ENCODE data around the gene RARG.

The RARG gene

GRCh38 chr12:53219292-53219955 lies 12.6 kb downstream of the RARG start:
- peak overlapping the region; percentile 89 for H2AFZ ChIP-seq (ENCODE audit: low read length)
- H3K4me1 ChIP-seq (ENCODE audit: insufficient read depth, low read length, poor library complexity, severe bottlenecking): peaks cover 47% of the 10 kb centered on the region
- peak overlapping the region; percentile 94 for H3K4me2 ChIP-seq (ENCODE audit: low read depth, low read length, poor library complexity, severe bottlenecking)
- no peaks in the 10 kb centered on the region for H3K27me3 ChIP-seq (ENCODE audit: insufficient read depth, low read length, poor library complexity, severe bottlenecking)
- peak overlapping the region; percentile 87 for H3K4me3 ChIP-seq (ENCODE audit: low read length, poor library complexity, severe bottlenecking)
- no peaks in the 10 kb centered on the region for H3K36me3 ChIP-seq (ENCODE audit: insufficient read depth, low read length)
- peak overlapping the region; percentile 60 for H3K9ac ChIP-seq (ENCODE audit: low read depth, low read length, poor library complexity, severe bottlenecking)
- no peaks in the 10 kb centered on the region for H3K9me3 ChIP-seq (ENCODE audit: insufficient read depth, low read depth, low read length)
- no peaks in the 10 kb centered on the region for H3K9me2 ChIP-seq (replicated peaks; ENCODE audit: low read depth, low read length)
- TF ChIP-seq, protein P1, sequence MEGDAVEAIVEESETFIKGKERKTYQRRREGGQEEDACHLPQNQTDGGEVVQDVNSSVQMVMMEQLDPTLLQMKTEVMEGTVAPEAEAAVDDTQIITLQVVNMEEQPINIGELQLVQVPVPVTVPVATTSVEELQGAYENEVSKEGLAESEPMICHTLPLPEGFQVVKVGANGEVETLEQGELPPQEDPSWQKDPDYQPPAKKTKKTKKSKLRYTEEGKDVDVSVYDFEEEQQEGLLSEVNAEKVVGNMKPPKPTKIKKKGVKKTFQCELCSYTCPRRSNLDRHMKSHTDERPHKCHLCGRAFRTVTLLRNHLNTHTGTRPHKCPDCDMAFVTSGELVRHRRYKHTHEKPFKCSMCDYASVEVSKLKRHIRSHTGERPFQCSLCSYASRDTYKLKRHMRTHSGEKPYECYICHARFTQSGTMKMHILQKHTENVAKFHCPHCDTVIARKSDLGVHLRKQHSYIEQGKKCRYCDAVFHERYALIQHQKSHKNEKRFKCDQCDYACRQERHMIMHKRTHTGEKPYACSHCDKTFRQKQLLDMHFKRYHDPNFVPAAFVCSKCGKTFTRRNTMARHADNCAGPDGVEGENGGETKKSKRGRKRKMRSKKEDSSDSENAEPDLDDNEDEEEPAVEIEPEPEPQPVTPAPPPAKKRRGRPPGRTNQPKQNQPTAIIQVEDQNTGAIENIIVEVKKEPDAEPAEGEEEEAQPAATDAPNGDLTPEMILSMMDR (conservative IDR thresholded peaks at IDR 0.05; ENCODE audit: low read length): no peak
- TF ChIP-seq EZH2phosphoT487 (IDR thresholded peaks at IDR 0.05; ENCODE audit: borderline replicate concordance): no peak
- H4K20me1 ChIP-seq (ENCODE audit: insufficient read depth, low read length, poor library complexity, severe bottlenecking): no peaks in the 10 kb centered on the region
- H3K79me2 ChIP-seq (ENCODE audit: insufficient read depth, low read length): no peaks in the 10 kb centered on the region
- peaks cover 15% of the 10 kb centered on the region for H3F3A ChIP-seq (ENCODE audit: low read depth)

DNA sequence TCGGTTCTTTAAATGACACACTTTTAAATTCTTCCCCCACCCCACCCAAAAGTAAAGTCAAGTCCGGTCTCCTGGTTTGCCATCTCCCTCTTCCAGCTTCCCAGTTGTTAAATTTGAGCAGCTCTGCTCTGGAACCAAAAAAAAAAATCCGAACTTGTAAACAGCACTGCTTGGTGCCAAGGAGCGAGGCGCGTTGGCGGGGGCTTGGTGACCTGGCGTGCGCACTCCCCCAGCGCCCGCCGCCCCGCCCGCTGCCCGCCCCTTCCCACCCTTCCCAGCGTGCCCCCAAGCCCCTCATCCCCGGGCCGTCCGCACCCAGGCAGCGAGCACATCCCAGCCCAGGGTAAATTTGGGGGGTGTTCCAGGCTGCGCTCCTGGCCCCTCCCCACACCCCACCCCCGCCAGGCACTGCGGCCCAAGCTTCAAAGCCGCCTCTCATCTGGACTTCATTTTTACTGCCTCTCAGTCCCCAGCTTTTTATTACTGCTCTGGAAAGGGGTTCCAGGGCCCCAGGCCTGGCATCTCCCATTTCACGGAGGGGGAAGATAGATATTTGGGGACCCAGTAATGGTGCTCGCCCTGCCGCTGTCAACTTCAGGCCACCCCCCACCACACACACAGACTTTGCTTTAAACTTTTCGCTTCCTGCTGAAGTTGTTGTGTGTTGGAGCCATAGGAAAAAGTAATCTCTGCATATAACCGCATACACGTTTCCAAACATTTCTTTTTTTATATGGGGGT lies 13.3 kb downstream of the RARG start:
- Histone ChIP-seq H3K4me1 (ENCODE audit: insufficient read depth, low read length, poor library complexity, severe bottlenecking) (peaks cover 40% of the 10 kb centered on the region), H3K27me3 (ENCODE audit: insufficient read depth, low read length, poor library complexity, severe bottlenecking) (no peaks in the 10 kb centered on the region), H3K9me3 (ENCODE audit: insufficient read depth, low read depth, low read length) (no peaks in the 10 kb centered on the region), H3K9ac (ENCODE audit: low read depth, low read length, poor library complexity, severe bottlenecking) (no peak overlapping the region), H3K79me2 (ENCODE audit: insufficient read depth, low read length) (no peaks in the 10 kb centered on the region), H3K4me2 (ENCODE audit: low read depth, low read length, poor library complexity, severe bottlenecking) (peak overlapping the region; percentile 94), H3K36me3 (ENCODE audit: insufficient read depth, low read length) (no peaks in the 10 kb centered on the region), H3F3A (ENCODE audit: low read depth) (peaks cover 15% of the 10 kb centered on the region), H3K4me3 (ENCODE audit: low read length, poor library complexity, severe bottlenecking) (no peak overlapping the region), H3K9me2 (replicated peaks; ENCODE audit: low read depth, low read length) (no peaks in the 10 kb centered on the region), H4K20me1 (ENCODE audit: insufficient read depth, low read length, poor library complexity, severe bottlenecking) (no peaks in the 10 kb centered on the region), H2AFZ (ENCODE audit: low read length) (no peak overlapping the region)
- TF ChIP-seq EZH2phosphoT487 (IDR thresholded peaks at IDR 0.05; ENCODE audit: borderline replicate concordance): no peak
- TF ChIP-seq, protein P1 (conservative IDR thresholded peaks at IDR 0.05; ENCODE audit: low read length): no peak

GRCh38 chr12:53217931-53218307 lies 14.1 kb downstream of the RARG start:
- Histone ChIP-seq H4K20me1 (ENCODE audit: insufficient read depth, low read length, poor library complexity, severe bottlenecking) (no peaks in the 10 kb centered on the region), H3K4me3 (ENCODE audit: low read length, poor library complexity, severe bottlenecking) (no peak overlapping the region), H3F3A (ENCODE audit: low read depth) (peaks cover 15% of the 10 kb centered on the region), H3K9ac (ENCODE audit: low read depth, low read length, poor library complexity, severe bottlenecking) (no peak overlapping the region), H3K79me2 (ENCODE audit: insufficient read depth, low read length) (no peaks in the 10 kb centered on the region), H3K9me3 (ENCODE audit: insufficient read depth, low read depth, low read length) (no peaks in the 10 kb centered on the region), H2AFZ (ENCODE audit: low read length) (no peak overlapping the region), H3K4me2 (ENCODE audit: low read depth, low read length, poor library complexity, severe bottlenecking) (no peak overlapping the region), H3K9me2 (replicated peaks; ENCODE audit: low read depth, low read length) (no peaks in the 10 kb centered on the region), H3K27me3 (ENCODE audit: insufficient read depth, low read length, poor library complexity, severe bottlenecking) (no peaks in the 10 kb centered on the region), H3K4me1 (ENCODE audit: insufficient read depth, low read length, poor library complexity, severe bottlenecking) (peaks cover 34% of the 10 kb centered on the region), H3K36me3 (ENCODE audit: insufficient read depth, low read length) (no peaks in the 10 kb centered on the region)
- no peak for TF ChIP-seq EZH2phosphoT487 (IDR thresholded peaks at IDR 0.05; ENCODE audit: borderline replicate concordance)
- TF ChIP-seq, protein P1 (conservative IDR thresholded peaks at IDR 0.05; ENCODE audit: low read length): no peak

Measured in Loucy (cell line).